ENCODE data around the gene CRLF1.

CRLF1 gene, protein sequence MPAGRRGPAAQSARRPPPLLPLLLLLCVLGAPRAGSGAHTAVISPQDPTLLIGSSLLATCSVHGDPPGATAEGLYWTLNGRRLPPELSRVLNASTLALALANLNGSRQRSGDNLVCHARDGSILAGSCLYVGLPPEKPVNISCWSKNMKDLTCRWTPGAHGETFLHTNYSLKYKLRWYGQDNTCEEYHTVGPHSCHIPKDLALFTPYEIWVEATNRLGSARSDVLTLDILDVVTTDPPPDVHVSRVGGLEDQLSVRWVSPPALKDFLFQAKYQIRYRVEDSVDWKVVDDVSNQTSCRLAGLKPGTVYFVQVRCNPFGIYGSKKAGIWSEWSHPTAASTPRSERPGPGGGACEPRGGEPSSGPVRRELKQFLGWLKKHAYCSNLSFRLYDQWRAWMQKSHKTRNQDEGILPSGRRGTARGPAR

DNA sequence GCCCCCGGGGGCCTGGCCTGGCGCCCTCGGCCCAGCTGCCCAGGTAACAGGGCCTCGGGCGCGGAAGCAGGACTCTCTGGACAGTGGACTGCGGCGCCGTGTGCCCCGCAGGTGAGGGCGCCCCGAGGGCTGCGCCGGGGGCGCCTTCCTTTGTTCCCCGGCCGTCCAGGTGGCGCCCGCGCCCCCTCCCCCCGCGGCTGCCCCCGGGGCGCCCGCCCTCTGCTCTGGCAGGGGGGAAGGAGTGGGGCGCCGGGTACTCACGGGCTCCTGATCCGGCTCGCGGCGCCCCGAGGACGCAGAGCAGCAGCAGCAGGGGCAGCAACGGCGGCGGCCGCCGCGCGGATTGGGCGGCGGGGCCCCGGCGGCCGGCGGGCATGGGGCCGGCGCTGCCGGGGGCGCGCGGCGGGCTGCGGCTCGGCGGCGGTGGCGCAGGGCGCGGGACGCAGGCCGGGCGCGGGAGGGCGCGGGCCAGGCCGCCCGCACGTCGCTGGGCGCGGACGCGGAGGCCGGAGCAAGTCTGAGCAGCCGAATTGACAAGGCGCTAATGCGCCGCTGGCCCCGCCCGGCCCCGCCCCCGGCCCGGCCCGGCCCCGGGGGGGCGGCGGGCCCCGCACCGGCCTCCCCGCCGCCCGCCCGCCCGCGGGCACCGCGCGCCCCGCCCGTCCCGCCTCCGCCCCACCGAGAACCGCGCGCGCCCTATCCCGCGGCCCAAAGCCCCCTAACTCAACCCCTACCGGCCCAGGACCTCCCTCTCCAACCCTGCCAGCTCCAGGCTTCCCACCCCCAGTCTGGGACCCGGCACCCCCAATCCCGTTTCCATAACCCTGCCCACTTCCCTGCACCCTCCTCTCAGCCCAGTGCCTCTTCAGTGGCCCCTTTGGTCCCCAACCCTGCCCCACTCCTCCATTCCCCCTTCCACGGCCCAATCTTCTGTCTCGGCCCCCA lies at the start of gene CRLF1:
TSS of gene CRLF1 (minus strand) at position 519 of the 945 bp plus-strand sequence. CDS start at position 376, 143 bp downstream.
- Histone ChIP-seq H3K4me1 (ENCODE audit: control insufficient read depth, insufficient read depth, low read length) (no peaks in the 10 kb centered on the region), H3K27me3 (ENCODE audit: control insufficient read depth, insufficient read depth, low read length) (peaks cover 70% of the 10 kb centered on the region), H3K9ac (ENCODE audit: low read length) (no peak within 1 kb of the TSS), H3K27ac (ENCODE audit: low read depth, low read length) (no peak within 1 kb of the TSS), H3K4me3 (ENCODE audit: low read length) (no peak within 1 kb of the TSS), H3K36me3 (ENCODE audit: control insufficient read depth, insufficient read depth, low read length) (no peaks in the 10 kb centered on the region)

DNA sequence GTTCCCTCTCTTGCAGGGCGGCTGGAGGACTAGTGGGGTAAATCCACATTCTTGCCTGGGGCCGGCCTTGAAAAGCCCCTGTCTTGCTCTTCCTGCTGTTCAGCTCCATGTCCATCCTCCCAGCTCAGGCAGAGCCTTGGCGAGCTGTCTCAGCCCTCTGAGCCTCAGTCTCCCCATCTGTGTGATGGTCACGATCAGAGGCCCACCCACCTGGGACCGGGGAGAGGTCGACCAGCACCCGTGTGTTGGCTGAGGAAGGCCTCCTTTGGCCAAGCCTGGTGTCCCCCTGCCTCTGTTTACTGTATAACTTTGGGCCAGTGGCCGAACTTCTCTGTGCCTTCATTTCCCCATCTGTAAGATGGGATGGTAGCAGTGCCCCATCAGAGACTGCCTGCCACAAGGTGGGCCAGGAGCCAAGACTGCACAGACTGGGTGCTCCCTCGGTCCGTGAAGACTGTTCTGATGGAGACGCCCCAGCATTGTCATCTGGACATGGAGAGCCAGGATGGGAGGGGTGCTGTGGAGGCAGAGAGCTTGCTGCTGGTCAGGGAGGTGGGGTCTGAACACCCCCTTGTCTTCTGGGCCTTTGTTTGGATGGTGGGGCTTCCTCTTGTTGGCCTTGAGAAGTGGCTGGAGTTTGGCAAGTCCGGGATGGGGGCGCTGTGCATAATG lies 48.7 kb upstream of the CRLF1 start:
- H3K27ac ChIP-seq (ENCODE audit: low read depth, low read length): no peak overlapping the region
- no peak overlapping the region for H3K4me3 ChIP-seq (ENCODE audit: low read length)
- peaks cover 18% of the 10 kb centered on the region for H3K4me1 ChIP-seq (ENCODE audit: control insufficient read depth, insufficient read depth, low read length)
- H3K27me3 ChIP-seq (ENCODE audit: control insufficient read depth, insufficient read depth, low read length): no peaks in the 10 kb centered on the region
- no peaks in the 10 kb centered on the region for H3K36me3 ChIP-seq (ENCODE audit: control insufficient read depth, insufficient read depth, low read length)
- no peak overlapping the region for H3K9ac ChIP-seq (ENCODE audit: low read length)

DNA sequence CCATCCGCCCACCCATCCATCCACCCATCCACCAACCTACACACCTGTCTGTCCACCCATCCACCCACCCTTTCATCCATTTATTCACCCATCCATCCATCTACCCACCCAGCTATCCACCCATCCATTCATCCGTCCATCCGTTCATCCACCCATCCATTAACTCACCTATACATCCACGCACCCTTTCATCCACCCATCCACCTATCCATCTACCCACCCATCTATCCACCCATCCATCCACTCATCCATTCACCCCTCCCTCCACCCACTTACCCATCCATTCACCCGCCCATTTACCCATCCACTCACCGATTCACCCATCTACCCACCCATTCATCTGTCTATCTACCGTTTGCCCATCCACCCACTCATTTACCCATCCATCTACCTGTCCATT lies 47.9 kb upstream of the CRLF1 start:
- Histone ChIP-seq H3K9ac (ENCODE audit: low read length) (no peak overlapping the region), H3K27ac (ENCODE audit: low read depth, low read length) (no peak overlapping the region), H3K36me3 (ENCODE audit: control insufficient read depth, insufficient read depth, low read length) (no peaks in the 10 kb centered on the region), H3K27me3 (ENCODE audit: control insufficient read depth, insufficient read depth, low read length) (no peaks in the 10 kb centered on the region), H3K4me3 (ENCODE audit: low read length) (no peak overlapping the region), H3K4me1 (ENCODE audit: control insufficient read depth, insufficient read depth, low read length) (peaks cover 25% of the 10 kb centered on the region)

DNA sequence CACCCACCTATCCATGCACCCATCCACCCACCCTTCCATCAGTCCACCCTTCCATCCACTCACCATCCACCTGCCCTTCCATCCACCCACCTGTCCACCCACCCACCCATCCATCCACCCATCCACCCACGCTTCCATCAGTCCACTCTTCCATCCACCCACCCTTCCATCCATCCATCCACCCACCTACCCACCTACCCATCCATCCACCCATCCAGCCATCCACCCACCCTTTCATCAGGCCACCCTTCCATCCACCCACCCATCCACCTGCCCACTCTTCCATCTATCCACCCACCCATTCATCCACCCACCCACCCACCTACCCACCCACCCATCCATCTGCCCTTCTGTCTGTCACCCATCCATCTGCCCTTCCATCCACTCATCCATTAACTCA lies 47.3 kb upstream of the CRLF1 start:
- H3K4me1 ChIP-seq (ENCODE audit: control insufficient read depth, insufficient read depth, low read length): peaks cover 29% of the 10 kb centered on the region
- no peaks in the 10 kb centered on the region for H3K27me3 ChIP-seq (ENCODE audit: control insufficient read depth, insufficient read depth, low read length)
- H3K9ac ChIP-seq (ENCODE audit: low read length): no peak overlapping the region
- H3K4me3 ChIP-seq (ENCODE audit: low read length): no peak overlapping the region
- H3K36me3 ChIP-seq (ENCODE audit: control insufficient read depth, insufficient read depth, low read length): no peaks in the 10 kb centered on the region
- no peak overlapping the region for H3K27ac ChIP-seq (ENCODE audit: low read depth, low read length)

DNA sequence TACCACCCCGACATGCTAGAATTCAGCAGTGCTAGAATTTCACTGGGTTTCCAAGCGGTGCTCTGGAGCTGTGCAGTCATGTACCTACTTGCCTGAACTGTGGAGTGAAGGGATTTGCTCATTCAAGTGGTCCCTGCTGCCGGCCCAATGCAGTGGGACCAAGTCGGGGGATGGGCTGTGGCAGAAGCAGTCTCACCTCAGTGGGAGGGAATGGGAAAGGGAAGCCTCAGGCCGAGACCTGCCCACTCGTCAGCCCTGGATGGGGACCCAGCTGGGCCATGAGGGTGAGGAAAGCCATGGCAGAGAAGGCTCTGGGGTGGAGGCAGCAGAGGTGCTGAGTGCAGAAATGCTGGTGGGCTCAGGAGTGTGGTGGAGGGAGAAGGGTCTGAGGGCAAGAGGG lies 45.1 kb upstream of the CRLF1 start:
- Histone ChIP-seq H3K9ac (ENCODE audit: low read length) (no peak overlapping the region), H3K27me3 (ENCODE audit: control insufficient read depth, insufficient read depth, low read length) (no peaks in the 10 kb centered on the region), H3K27ac (ENCODE audit: low read depth, low read length) (no peak overlapping the region), H3K4me3 (ENCODE audit: low read length) (no peak overlapping the region), H3K36me3 (ENCODE audit: control insufficient read depth, insufficient read depth, low read length) (no peaks in the 10 kb centered on the region), H3K4me1 (ENCODE audit: control insufficient read depth, insufficient read depth, low read length) (peaks cover 26% of the 10 kb centered on the region)

DNA sequence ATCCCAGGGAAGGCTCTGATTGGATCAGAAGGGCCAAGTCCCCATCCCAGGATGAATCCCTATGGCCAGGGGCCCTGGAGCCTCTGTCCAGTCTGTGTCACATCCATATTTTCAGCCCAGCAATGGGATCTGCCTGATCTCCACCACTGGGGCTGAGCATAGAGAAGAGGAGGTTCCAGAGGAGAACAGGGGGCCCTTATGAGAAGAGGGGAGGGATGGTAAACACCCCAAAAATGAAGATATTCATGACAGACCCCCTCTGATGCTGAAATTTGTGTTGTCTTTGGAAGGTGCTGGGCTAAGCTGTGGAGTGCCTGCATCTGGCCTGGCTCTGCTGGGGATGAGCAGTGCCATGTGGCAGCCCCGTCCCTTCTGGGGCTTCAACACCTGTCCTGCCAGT lies 44.7 kb upstream of the CRLF1 start:
- H3K9ac ChIP-seq (ENCODE audit: low read length): no peak overlapping the region
- H3K27ac ChIP-seq (ENCODE audit: low read depth, low read length): peak overlapping the region; percentile 75
- no peak overlapping the region for H3K4me3 ChIP-seq (ENCODE audit: low read length)
- no peaks in the 10 kb centered on the region for H3K27me3 ChIP-seq (ENCODE audit: control insufficient read depth, insufficient read depth, low read length)
- H3K4me1 ChIP-seq (ENCODE audit: control insufficient read depth, insufficient read depth, low read length): peaks cover 26% of the 10 kb centered on the region
- no peaks in the 10 kb centered on the region for H3K36me3 ChIP-seq (ENCODE audit: control insufficient read depth, insufficient read depth, low read length)

DNA sequence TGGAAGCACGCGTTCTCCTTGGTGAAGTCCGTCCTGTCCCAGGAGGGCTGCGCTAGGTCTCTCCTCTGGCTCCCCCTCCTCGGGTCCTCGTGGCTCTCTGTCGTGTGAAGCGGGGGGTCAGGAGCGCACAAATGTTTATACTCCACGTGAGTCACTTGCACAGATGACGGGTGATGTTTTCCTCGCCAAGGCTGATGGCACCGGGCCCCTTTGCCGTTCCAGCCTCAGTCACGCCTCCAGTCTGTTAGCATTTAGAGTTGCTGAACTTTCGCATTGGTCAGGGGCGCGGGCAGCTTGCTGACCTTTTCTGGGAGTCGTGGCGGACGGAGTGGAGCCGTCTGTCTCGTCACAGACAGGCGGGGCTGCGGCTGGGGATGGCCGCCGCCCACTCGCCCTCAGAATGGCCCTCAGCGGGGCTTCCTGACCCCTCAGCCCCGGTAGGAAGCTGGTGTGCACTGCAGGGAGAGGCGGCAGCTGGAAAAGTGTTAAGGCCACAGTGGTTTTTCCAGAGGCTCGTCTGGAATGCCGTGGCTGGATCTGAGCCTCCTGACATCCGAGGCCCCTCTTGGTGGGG lies 44.0 kb upstream of the CRLF1 start:
- peak overlapping the region; percentile 62 for H3K4me3 ChIP-seq (ENCODE audit: low read length)
- H3K27me3 ChIP-seq (ENCODE audit: control insufficient read depth, insufficient read depth, low read length): no peaks in the 10 kb centered on the region
- H3K27ac ChIP-seq (ENCODE audit: low read depth, low read length): peak overlapping the region; percentile 75
- H3K4me1 ChIP-seq (ENCODE audit: control insufficient read depth, insufficient read depth, low read length): peaks cover 26% of the 10 kb centered on the region
- no peaks in the 10 kb centered on the region for H3K36me3 ChIP-seq (ENCODE audit: control insufficient read depth, insufficient read depth, low read length)
- no peak overlapping the region for H3K9ac ChIP-seq (ENCODE audit: low read length)

DNA sequence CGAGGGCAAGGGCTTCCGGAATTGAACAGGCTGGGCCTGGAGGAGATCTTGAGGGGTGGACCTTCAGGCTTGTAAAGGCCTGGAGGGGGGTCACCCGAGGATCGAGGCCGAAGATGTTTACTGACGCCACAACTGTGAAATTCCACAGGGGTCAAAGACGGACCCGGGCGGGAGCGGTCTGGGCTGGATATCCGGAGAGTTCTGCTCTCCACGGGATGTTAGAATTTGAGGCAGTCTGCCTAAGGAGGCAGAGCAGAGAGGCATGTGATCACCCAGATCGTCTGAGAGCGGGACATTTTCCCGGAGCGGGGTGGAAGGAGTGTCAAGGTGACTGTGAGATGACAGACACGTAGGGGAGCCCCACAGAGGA lies 43.4 kb upstream of the CRLF1 start:
- Histone ChIP-seq H3K4me1 (ENCODE audit: control insufficient read depth, insufficient read depth, low read length) (peaks cover 26% of the 10 kb centered on the region), H3K27ac (ENCODE audit: low read depth, low read length) (peak overlapping the region; percentile 75), H3K9ac (ENCODE audit: low read length) (no peak overlapping the region), H3K36me3 (ENCODE audit: control insufficient read depth, insufficient read depth, low read length) (no peaks in the 10 kb centered on the region), H3K4me3 (ENCODE audit: low read length) (peak overlapping the region; percentile 62), H3K27me3 (ENCODE audit: control insufficient read depth, insufficient read depth, low read length) (no peaks in the 10 kb centered on the region)

DNA sequence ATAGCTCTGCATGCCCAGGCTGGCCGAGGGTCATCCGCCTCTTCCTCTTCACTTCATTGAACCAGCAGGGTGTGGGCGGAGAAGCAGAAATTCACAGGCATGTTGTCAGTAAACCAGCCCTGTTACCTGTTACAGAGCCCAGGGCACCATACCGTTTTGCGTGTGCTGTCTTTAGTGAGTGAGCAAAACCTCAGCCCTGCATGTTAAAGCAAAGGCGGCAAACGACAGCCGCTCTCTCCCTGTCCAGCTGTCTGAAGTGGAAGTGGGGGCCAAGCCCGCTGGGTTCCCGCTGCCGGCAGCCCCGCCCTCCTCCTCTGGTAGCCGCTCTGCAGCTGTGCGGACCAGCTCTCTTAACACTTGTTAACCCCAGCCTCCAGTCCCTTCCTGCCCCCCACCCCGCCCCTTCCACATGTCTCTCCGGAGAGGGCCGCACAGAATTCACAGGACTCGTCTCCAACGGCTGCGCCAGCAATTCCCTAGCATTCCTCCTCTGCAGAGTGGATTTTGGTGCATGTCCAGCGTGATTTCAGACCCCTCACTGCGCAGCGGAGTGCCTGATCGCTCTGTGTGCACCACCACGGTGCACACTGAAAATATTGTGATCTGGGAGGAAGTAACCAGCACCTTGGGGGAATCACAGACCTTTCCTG lies 42.9 kb upstream of the CRLF1 start:
- Histone ChIP-seq H3K36me3 (ENCODE audit: control insufficient read depth, insufficient read depth, low read length) (no peaks in the 10 kb centered on the region), H3K27ac (ENCODE audit: low read depth, low read length) (peak overlapping the region; percentile 75), H3K9ac (ENCODE audit: low read length) (no peak overlapping the region), H3K4me3 (ENCODE audit: low read length) (peak overlapping the region; percentile 62), H3K4me1 (ENCODE audit: control insufficient read depth, insufficient read depth, low read length) (peaks cover 26% of the 10 kb centered on the region), H3K27me3 (ENCODE audit: control insufficient read depth, insufficient read depth, low read length) (no peaks in the 10 kb centered on the region)

DNA sequence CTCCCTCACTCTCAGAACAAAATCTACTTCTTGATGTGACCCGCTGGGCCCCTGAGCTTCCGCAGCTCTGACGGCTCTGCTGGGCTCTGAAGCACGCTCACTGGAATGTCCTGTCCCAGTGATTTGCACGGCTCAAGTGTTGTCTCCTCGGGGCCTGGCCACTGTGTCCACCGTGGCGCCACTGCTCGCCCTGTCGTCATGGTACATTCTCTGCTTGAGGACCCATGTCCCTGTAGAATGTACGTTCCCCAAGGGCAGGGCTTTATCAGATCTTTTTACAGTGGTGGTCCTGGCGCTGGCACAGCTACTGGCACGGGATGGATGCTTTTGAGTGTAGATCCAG lies 42.3 kb upstream of the CRLF1 start:
- peak overlapping the region; percentile 49 for H3K27ac ChIP-seq (ENCODE audit: low read depth, low read length)
- no peaks in the 10 kb centered on the region for H3K27me3 ChIP-seq (ENCODE audit: control insufficient read depth, insufficient read depth, low read length)
- peaks cover 26% of the 10 kb centered on the region for H3K4me1 ChIP-seq (ENCODE audit: control insufficient read depth, insufficient read depth, low read length)
- H3K4me3 ChIP-seq (ENCODE audit: low read length): peak overlapping the region; percentile 62
- H3K36me3 ChIP-seq (ENCODE audit: control insufficient read depth, insufficient read depth, low read length): no peaks in the 10 kb centered on the region
- H3K9ac ChIP-seq (ENCODE audit: low read length): no peak overlapping the region

DNA sequence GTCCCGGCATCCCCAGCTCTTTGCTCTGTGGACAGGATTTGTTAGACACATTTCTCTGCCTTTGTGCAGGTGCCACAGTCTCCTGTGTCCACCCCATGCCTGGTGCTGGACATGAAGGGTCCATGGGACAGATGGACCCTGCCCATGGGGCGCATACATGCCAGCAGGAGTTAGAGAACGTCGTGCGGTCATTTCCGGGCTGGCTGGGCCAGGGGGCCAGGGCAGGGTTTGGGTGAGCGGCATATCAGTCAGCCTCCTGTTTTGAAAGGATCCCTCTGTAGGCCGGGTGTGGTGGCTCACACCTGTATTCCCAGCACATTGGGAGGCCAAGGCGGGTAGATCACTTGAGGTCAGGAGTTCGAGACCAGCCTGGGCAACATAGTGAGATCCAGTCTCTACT lies 41.2 kb upstream of the CRLF1 start:
- Histone ChIP-seq H3K27ac (ENCODE audit: low read depth, low read length) (no peak overlapping the region), H3K4me1 (ENCODE audit: control insufficient read depth, insufficient read depth, low read length) (peaks cover 26% of the 10 kb centered on the region), H3K9ac (ENCODE audit: low read length) (no peak overlapping the region), H3K36me3 (ENCODE audit: control insufficient read depth, insufficient read depth, low read length) (no peaks in the 10 kb centered on the region), H3K4me3 (ENCODE audit: low read length) (no peak overlapping the region), H3K27me3 (ENCODE audit: control insufficient read depth, insufficient read depth, low read length) (no peaks in the 10 kb centered on the region)

Data from rectal smooth muscle tissue (tissue), 1 donor.